ENCODE measurements around the gene CD4.
A peak's percentile ranks its signal among the peaks of the same experiment; 100 is the strongest.

CD4 gene

DNA sequence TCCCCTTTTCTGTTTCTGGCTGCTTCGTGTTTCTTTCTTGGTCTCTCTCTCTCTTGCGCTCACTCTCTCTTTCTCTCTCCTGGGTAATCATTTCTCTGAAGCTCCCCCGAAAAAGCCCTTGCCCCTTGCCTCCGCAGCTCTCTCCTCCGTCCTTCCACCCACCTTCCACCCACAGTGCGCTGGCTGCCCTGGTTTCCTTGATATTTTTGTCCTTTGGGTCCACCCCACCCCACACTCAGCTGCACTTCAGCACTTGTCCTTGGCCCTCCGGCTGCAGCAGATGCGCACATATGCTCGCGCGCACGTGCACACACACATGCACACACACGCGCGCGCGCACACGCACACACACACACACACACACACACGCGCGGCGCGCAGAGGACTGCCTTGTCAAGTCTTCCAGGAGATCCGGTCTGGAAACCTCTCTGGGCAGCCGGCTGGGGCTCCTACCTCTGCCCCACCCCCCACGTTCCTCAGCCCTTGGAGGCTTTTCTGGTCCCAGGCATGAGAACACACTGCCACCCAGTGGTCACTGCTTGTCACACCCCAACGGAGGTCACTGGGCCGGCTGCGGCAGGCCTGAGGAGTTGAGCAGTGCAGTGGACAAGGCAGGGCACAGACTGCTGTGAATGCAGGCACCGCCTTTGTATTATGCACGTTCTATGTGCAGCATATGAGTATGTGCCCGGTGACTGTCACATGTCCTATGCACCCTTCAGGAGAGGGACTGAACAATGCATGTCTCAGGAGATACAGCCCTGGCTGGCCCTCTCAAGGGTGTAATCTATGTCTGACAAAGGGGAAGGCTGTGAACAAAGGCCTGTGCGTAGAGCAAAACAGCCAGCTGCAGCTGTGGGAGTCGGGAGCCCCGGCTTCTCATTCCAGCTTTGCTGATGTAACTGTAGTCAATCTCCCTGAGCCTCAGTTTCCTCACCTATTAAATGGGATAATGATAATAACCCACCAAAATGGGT lies 10.5 kb upstream of the CD4 start:
- peak; percentile 85 for DNase-seq

DNA sequence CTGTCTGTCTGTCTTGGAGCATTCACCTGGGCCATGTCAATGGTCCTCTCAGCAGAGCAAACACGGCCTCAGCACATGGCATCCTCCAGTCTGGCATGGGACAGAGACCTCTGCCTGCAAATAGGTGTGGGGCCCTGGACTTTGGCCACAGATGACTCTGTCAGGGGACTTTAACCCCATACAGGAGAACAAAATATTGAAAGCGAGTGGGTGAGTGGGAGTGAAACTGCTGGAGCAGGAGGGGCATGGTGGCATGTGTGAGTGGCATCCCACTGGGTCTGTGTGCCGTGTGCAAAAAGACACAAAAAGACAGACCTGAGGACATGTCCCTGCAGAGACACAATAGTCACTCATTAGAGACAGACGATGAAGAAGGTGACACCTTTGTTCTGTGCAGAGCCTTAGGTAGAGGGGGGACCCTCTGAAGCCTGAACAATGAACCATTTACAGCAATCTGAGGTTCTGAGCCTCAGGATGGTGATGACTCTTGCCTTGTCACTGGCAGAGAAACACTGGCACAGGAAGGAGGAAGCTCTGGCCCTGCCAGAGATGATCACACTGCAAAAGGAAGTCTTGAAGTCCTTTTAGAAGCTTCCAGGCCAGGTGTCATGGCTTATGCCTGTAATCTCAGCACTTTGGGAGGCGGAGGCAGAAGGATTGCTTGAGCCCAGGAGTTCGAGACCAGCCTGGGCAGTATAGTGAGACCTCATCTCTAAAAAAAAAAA lies 9.5 kb upstream of the CD4 start:
- DNase-seq: no peak

DNA sequence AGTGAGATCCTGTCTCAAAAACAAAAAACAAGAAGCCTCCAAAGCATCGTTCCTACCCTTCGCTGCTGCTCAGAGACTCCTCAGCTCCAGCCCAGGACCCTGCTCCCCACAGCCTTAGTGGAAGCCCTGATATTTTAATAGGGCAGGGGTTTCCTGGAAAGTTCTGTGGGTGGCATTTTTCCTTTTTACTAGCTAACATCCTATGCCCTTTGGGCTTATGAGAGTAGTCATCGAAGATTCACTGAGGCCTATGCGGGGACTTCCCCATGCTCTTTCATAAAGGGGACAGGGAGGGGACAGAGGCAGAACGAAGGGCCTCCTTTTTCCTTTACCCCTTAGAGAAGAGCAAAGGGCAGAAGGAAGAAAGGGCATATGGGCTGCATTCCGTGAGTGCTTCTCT lies 8.8 kb upstream of the CD4 start:
- DNase-seq: no peak

DNA sequence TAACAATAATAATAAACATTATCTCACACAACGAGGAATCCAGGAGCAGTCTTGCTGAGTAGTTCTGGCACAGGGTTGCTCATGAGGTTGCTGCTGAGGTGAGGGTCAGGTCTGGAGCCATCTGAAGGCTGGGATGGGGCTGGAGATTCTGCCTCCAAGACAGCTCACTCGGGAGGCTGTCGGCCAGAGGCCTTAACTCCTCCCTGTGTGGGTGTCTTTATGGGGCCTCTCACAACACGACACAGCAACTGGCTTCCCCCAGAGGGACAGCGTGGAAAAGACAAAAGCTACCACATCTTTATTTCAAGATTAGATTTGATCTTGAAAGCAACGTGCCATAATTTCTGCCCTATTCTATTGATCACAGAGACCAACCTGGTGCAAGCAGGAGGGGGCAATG lies 7.2 kb upstream of the CD4 start:
- no peak for DNase-seq

DNA sequence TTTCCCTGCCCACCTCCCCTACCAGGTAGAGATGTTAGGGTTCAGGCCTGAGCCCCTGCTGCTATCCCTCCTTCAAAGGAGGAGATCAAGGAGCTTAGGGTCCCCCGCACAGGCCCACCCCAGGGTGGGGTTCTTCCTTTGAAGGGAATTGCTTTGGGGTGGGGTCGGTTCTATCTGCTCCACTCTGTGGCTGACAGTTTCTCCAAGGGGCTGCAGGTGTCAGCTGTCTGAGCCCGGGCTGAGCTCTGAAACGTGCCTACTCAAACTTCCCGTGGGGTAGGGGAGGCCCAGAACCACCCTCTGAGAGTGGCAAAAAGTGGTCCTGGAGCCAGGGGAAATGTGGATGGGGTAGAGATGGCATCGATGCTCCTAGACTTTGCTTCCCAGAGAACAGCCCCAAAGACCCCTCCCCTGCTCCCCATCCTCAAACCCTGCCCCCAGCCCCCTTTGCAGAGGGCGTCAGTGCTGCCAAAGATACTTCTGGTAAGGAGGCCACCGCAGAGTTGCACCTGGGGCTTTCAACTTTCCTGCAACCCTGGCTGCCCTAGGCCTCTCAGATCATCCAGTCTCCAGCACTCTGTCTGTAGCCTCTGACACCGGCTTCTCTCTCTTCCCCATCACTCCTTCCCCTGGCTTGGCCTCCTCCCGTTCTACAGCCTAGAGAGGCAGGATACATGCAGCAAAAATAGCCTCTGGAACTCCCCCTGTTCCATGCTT lies 6.3 kb upstream of the CD4 start:
- no peak for DNase-seq

DNA sequence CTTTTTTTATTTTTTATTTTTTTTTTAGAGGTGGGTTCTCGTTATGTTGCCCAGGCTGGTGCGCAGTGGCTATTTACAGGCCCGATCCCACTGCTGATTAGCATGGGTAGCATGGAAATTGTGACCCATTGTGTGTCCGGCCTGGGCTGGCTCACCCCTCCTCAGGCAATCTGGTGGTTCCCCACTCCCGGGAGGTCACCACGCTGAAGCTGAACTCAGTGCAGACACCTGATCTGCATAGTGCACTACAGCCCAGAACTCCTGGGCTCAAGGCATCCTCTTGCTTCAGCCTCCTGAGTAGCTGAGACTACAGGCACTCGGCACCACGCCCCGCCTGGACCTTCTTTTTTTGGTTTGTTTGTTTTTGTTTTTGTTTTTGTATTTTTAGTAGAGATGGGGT lies 5.5 kb upstream of the CD4 start:
- no peak for DNase-seq

DNA sequence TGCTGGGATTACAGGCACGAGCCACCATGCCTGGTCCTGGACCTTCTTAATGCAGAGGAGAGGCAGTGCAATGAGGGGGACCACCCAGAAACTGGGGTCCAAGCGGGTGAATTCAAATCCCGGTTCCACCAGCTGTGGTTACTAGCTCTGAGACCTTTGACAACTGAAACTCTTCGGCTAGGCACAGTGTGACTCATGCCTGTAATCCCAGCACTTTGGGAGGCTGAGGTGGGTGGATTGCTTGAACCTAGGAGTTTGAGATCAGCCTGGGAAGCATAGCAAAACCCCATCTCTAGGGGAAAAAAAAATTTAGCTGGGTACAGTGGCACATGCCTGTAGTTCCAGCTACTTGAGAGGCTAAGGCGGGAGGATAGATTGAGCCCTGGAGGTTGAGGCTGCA lies 5.0 kb upstream of the CD4 start:
- DNase-seq: no peak

DNA sequence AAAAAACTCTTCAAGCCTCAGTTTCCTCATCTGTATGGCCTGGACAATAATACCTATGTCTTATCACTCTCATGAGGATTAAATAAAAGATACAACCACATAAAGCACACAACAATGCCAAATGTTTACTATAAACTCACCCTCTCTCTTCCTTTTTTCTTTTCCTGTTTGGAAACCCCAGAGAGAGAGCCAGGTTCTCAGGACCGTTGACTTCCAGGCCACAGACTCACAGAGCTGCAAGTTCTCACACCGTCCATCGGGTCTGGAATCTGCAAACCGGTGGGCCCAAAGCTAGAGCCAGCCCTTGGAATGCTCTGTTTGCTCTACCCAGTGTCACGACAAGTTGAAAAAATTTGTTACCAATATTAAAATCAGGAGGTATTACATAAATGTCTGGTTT lies 4.6 kb upstream of the CD4 start:
- no peak for DNase-seq

DNA sequence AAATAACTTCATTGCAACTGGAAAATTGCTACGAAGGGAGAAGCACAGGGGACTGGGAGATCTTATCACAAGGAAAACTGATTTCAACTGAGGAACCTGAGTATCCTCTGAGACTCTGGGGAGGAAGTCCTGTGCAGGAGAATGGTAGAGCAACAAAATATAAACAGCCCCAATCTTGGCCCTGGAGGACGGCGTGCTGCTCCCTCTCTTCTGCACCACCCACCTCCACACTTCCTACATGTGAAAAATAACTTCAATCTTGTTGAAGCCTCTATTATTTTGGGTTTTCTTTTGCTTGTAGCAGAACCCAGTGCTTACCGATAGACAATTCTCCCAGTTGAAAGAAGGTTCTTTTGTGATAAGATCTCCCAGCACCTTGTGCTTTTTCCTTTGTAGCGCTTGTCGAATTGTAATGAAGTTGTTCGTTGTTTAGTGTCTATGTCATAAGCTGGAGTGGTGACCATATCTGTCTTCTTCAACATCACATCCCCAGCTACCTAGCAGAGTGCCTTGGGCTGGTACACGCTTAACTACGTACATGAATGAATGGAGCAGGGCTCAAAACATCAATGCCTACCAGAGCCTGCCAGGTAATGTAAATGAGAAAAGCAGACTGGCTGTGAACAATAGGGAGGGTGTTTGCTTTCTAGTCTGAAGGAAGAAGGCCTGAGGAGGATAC lies 2.8 kb upstream of the CD4 start:
- DNase-seq: no peak

DNA sequence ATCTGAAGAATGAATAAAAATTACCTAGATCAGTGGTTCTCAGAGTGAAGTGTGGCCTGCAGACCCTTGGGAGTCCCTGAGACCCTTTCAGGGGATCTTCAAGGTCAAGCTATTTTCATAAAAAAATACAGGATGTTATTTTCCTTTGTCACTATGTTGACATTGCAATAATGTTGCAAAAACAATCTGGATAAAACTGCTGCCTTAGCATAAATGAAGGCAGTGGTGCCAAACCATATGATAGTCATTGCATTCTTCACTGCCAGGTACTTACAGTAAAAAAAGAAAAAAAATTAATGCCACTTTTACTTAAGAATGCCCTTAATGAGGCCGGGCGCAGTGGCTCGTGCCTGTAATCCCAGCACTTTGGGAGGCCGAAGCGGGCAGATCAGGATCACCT lies 2.0 kb upstream of the CD4 start:
- DNase-seq: no peak

DNA sequence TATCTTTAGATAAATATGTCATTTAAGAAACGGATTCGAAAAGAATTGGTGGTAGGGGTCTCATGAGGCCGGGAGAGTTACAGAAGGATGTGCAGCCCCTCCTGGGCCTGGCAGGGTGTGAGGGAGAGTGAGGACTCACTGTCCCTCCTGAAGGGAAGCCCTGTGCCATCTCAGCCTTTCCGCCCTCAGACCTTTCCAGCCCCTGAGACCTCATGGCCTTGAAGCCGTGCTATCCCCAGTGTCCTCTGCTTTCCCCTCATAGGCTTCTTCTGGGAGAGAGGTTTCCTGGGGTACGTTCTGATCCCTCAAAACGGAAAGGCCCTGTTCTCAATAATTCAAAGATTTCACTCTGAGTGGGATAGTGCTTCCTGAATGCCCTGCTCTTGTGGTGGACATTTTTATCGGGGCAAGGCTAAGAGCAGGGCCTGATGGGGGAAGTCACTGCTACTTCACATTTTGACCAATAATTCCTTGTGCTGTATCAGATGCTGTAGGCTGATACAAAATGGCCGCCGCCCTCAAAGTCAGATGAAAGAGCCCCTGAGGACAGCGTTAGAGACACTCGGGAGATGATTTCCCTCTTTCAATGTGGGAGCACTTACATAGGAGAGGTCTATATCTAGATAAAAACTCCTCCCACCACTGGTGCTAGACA lies 1.3 kb downstream of the CD4 start:
- no peak for DNase-seq

DNA sequence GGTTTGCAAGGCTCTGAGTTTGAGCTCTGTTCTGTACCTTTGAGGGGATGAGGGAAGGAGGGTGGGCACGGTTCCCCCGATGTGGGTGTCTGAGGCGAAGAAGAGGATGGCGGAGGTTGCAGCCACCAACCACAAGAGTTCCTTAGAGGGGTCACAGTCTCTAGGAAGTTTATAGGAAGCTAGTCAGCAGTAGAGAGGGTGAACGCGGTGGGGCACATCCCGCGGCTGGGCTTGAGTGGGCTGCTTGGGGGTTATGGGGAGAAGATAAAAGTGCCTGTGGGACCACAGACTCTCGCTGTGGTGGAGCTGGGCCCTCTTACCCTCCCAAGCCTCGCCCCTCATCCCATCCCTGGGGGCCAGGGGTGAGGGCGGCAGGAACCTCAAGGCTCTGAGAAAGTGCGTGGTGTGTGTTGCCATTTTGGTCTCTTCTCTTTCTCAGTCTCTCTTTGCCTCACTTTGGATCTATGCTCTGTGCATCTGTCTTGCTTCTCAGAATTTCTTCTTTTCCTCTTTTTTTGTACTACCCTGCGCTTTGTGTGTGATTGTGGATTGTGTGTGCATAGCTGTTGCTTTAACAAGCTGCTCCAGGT lies 2.7 kb downstream of the CD4 start:
- no peak for DNase-seq

DNA sequence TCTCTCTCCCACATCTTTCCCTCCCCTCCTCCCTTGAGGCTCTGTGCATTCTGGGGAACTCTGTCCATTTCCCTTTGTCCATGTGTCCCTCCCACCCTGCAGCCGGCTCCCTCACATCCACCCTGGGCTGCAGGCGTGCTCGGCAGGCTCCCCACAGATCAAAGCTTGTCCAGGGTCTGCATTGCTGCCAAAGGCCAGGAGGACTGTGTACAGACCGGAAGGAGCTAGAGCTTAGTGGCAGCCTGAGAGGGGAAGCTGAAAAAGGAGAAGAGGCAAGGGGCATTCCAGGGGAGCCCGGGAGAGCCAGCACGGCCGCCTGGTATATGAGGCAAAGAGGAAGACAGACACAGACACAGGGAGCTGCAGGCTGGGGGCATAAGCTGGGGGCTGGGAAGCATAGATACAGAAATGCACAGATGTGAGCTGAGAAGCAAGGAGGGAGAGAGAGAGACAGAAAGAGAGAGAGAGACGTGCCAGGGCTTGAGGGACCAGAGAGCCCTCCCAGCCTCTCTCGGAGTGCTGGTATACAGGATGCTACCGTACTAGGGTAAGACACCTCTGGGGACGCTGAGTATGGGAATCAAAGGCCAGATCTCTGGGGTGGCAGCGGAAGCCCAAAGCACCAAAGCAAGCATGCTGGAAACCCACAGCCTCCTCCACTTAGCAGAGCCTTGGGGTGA lies 3.3 kb downstream of the CD4 start:
- DNase-seq: no peak

DNA sequence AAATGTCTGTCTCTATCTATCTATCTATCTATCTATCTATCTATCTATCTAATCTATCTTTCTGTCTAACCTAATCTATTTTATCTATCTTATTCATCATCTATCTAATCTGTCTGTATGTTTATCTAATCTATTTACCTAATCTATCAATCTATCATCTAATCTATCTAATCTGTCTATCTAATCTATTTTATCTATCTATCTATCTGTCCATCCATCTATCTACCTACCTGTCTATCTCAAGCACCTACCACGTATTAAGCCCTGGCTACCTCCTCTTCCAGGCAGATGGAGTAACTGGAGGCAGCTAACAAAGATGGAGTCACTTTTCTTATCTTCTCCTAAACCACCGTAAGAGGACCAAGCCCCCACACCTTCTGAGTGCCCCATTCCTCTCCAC lies 5.8 kb downstream of the CD4 start:
- no peak for DNase-seq

DNA sequence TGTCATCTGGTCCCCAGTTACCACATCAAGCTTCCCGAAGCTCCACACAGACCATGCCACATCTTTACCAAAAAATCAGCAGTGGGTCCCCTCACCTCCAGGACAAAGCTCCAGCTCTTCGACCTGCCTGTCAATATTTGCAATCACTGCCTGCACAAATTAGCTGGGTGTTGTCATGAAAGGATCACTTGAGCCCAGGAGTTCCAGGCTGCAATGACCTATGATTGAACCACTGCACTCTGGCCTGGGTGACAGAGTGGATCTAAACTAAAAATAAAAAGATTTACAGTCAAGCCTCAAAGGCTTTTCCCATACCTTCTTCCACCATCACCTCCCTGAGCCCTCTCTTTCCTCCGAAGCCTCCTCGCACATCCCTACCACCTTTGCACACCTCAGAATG lies 7.2 kb downstream of the CD4 start:
- DNase-seq: no peak

DNA sequence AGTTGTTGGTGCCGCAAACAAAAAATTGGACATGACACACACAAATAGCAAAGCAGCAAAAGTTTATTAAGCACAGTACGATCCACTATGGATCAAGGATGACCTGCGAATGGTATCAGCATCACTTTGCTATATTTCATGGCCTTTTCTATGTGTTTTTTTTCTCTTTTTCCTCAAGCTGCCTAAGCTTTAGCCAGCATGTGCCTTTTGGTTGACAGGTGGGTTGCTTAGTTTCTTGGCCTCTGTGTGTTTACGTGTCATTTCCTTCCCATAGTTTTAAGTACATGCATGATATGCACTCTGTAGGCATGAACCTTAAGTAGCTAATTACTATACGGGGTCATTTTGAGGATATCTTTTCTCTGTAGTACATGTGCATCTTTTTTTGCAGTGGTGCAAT lies 9.8 kb downstream of the CD4 start:
- no peak for DNase-seq

DNA sequence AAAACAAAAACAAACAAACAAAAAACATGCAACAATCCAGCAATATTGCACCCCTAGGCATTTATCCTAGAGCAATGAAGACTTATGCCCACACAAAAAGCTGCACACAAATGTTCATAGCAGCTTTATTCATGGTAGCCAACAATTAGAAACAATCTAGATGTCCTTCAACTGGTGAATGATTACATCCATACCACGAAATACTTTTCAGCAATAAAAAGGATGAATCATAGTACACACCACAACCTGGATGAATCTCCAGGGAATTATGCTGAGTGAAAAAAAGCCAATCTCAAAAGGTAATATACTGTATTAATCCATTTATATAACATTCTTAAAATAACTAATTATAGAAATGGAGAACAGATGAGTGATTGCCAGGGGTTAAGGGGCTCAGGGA lies 17.8 kb downstream of the CD4 start:
- DNase-seq: no peak

DNA sequence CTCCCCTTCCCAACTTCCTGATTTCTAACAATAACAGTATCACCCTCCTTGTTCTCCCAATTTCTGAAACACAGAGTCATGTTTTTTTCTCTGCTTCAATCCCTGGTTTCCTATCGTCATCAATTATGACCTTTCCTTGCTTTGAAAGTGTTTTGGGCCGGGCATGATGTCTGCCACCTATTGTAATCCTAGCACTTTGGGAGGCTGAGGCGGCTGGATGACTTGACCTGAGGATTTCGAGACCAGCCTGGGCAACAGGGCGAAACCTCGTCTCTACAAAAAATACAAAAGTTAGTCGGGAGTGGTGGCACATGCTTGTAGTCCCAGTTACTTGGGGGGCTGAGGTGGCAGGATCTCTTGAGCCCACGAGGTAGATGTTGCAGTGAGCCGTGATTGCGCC lies 19.7 kb downstream of the CD4 start:
- DNase-seq: no peak

DNA sequence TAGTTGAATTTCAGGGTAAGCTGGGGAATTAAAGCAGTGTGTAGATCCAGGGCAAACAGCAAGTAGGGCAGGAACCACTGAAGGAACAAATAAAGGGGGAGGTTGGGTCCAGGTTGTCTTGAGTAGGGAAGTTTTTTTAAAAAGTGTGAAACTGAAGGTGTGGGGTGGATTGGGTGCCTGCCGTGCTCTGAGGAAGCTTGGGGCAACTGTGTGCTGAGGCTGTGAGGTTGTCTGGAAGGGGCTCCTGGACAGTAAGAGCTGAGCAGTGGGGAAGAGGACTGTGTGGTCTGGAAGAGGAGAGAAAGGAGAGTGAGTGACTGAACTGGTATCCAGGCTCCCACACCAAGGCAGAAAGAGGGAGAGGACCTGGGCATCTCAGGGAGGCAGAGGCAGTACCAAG lies 21.4 kb downstream of the CD4 start:
- DNase-seq: no peak

DNA sequence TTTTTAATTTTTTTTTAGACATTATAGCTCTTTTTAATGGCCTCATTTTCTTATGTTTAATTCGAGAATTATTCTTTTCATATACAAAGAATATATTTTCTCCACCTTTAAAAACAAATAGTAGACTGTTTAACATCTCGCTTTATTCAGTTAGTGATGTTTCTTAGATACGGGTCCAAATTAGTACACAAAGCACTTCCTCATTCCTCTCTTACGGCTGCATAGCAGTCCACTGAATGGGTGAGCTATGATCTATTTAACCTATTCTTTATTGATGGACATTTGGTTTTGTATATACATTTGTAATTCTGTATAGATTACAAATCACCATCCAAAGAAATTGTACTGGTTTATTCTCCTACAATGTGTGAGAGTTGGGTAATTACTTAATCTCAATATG lies 24.0 kb downstream of the CD4 start:
- DNase-seq: no peak

DNA sequence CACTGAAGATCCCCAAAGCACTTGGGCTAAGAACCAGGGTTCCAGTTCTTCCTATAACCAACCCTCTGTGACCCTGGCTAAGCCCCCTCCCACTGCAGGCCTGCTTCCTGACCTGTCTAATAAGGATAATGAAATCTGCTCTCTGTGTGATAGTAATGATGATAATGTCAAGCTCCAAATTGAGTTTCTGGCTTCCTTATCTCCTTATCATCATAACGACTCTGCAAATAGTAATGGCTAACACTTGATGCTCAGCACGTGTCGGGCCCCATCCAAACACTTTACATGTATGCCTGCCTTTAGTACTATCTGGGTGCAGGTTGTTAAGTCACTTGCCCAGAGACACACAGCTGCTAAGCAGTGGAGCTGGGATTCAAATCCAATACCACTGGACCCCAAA lies 27.3 kb downstream of the CD4 start:
- no peak for DNase-seq

DNA sequence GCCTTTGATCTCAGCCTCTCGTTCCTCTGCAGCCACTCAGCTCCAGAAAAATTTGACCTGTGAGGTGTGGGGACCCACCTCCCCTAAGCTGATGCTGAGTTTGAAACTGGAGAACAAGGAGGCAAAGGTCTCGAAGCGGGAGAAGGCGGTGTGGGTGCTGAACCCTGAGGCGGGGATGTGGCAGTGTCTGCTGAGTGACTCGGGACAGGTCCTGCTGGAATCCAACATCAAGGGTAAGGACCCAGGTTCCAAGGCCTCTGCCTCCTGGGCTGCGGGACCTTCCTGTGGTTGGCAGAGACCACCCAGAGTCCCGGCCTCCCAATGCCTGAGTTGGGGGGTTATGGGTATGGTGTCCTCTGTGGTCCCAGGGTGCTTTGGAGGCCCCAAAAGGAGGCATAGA lies 27.8 kb downstream of the CD4 start:
- no peak for DNase-seq
